ENCODE results near the gene PPFIBP2.
A peak's percentile ranks its signal among the peaks of the same experiment; 100 is the strongest.

The PPFIBP2 gene

DNA sequence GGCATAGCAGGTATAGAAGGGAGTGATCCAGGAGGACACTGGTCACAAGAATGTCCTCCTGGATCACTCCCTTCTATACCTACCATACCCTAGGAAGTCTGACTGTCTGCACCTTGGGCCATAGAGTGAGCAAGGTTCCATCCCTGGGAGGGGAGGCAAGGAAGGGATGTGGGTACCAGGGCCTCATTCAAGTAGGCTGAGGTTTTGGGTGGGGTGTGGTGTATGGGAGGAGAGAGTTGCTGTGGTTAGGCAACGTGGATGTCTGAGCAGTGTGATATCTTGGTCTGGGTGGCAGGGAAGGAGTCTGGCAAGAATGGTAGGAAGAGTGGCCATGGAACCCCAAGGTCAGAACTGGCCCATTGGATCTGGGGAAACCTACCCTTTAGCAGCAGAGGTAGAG lies 13.2 kb downstream of the PPFIBP2 start:
- Mint-ChIP-seq H3K9me3 (no peaks in the 10 kb centered on the region), H3K4me3 (peak overlapping the region; percentile 35), H3K36me3 (ENCODE audit: low read depth) (no peaks in the 10 kb centered on the region)

GRCh38 chr11:7528514-7529049 lies 14.8 kb downstream of the PPFIBP2 start:
- Mint-ChIP-seq H3K4me3 (no peak overlapping the region), H3K27me3 (ENCODE audit: low read depth) (peaks cover 17% of the 10 kb centered on the region), H3K27ac (no peak overlapping the region), H3K36me3 (ENCODE audit: low read depth) (no peaks in the 10 kb centered on the region), H3K9me3 (no peaks in the 10 kb centered on the region), H3K4me1 (ENCODE audit: low read depth) (peaks cover 43% of the 10 kb centered on the region)

More for the DNA sequence above, 13.2 kb downstream of the PPFIBP2 start:
- Mint-ChIP-seq H3K27ac (peak overlapping the region; percentile 62), H3K4me1 (ENCODE audit: low read depth) (peaks cover 41% of the 10 kb centered on the region), H3K27me3 (ENCODE audit: low read depth) (peaks cover 14% of the 10 kb centered on the region)

GRCh38 chr11:7530013-7530640 lies 16.3 kb downstream of the PPFIBP2 start:
- peaks cover 13% of the 10 kb centered on the region for H3K27me3 Mint-ChIP-seq (ENCODE audit: low read depth)
- no peaks in the 10 kb centered on the region for H3K9me3 Mint-ChIP-seq
- no peak overlapping the region for H3K4me3 Mint-ChIP-seq
- H3K27ac Mint-ChIP-seq, result no peak overlapping the region
- no peaks in the 10 kb centered on the region for H3K36me3 Mint-ChIP-seq (ENCODE audit: low read depth)
- H3K4me1 Mint-ChIP-seq (ENCODE audit: low read depth), result peaks cover 47% of the 10 kb centered on the region

DNA sequence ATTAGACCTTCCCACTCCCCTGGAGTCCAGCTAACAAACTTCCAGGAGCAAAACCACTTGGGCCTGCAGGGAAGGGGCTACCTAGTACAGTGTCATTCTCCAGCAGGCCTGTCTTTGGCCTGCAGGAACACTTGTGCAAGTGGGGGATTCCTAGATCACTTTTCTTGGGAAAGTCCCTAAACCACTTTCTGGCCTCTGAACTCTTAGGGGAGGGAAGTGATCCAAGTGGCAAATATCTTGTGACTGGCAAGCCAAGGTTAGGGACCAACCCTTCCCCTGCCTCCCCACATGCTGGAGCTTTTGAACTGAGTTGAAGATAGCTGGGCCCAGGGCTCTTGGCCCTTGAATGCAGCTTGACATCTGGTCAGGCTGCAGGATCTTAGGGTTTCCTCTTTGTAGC lies 17.2 kb downstream of the PPFIBP2 start:
- peaks cover 13% of the 10 kb centered on the region for H3K27me3 Mint-ChIP-seq (ENCODE audit: low read depth)
- H3K4me1 Mint-ChIP-seq (ENCODE audit: low read depth), result peaks cover 42% of the 10 kb centered on the region
- no peak overlapping the region for H3K27ac Mint-ChIP-seq
- H3K36me3 Mint-ChIP-seq (ENCODE audit: low read depth), result no peaks in the 10 kb centered on the region
- no peaks in the 10 kb centered on the region for H3K9me3 Mint-ChIP-seq
- no peak overlapping the region for H3K4me3 Mint-ChIP-seq

GRCh38 chr11:7532405-7533145 lies 18.8 kb downstream of the PPFIBP2 start:
- H3K4me1 Mint-ChIP-seq (ENCODE audit: low read depth), result peaks cover 40% of the 10 kb centered on the region
- H3K27me3 Mint-ChIP-seq (ENCODE audit: low read depth), result peaks cover 20% of the 10 kb centered on the region
- no peak overlapping the region for H3K4me3 Mint-ChIP-seq
- H3K27ac Mint-ChIP-seq, result no peak overlapping the region
- H3K9me3 Mint-ChIP-seq, result no peaks in the 10 kb centered on the region
- no peaks in the 10 kb centered on the region for H3K36me3 Mint-ChIP-seq (ENCODE audit: low read depth)

- no peaks in the 10 kb centered on the region for H3K36me3 Mint-ChIP-seq (ENCODE audit: low read depth)
- H3K4me3 Mint-ChIP-seq, result no peak overlapping the region
Observed at GRCh38 chr11:7533199-7534041, 19.6 kb downstream of the PPFIBP2 start.

GRCh38 chr11:7534042-7534378 lies 20.2 kb downstream of the PPFIBP2 start:
- Mint-ChIP-seq H3K36me3 (ENCODE audit: low read depth) (no peaks in the 10 kb centered on the region), H3K4me3 (no peak overlapping the region), H3K9me3 (no peaks in the 10 kb centered on the region), H3K4me1 (ENCODE audit: low read depth) (peaks cover 38% of the 10 kb centered on the region), H3K27ac (no peak overlapping the region), H3K27me3 (ENCODE audit: low read depth) (peaks cover 24% of the 10 kb centered on the region)

More at GRCh38 chr11:7533199-7534041, 19.6 kb downstream of the PPFIBP2 start:
- H3K4me1 Mint-ChIP-seq (ENCODE audit: low read depth), result peaks cover 37% of the 10 kb centered on the region
- H3K27me3 Mint-ChIP-seq (ENCODE audit: low read depth), result peaks cover 24% of the 10 kb centered on the region
- H3K27ac Mint-ChIP-seq, result no peak overlapping the region
- H3K9me3 Mint-ChIP-seq, result no peaks in the 10 kb centered on the region

- no peaks in the 10 kb centered on the region for H3K9me3 Mint-ChIP-seq
- no peak overlapping the region for H3K27ac Mint-ChIP-seq
- peaks cover 34% of the 10 kb centered on the region for H3K4me1 Mint-ChIP-seq (ENCODE audit: low read depth)
- H3K27me3 Mint-ChIP-seq (ENCODE audit: low read depth), result peaks cover 33% of the 10 kb centered on the region
- H3K36me3 Mint-ChIP-seq (ENCODE audit: low read depth), result no peaks in the 10 kb centered on the region
- no peak overlapping the region for H3K4me3 Mint-ChIP-seq
Observed at GRCh38 chr11:7536100-7536499, 22.3 kb downstream of the PPFIBP2 start.

- H3K9me3 Mint-ChIP-seq, result no peaks in the 10 kb centered on the region
- H3K36me3 Mint-ChIP-seq (ENCODE audit: low read depth), result no peaks in the 10 kb centered on the region
- peaks cover 31% of the 10 kb centered on the region for H3K4me1 Mint-ChIP-seq (ENCODE audit: low read depth)
- no peak overlapping the region for H3K4me3 Mint-ChIP-seq
- no peak overlapping the region for H3K27ac Mint-ChIP-seq
- peaks cover 40% of the 10 kb centered on the region for H3K27me3 Mint-ChIP-seq (ENCODE audit: low read depth)
Observed at GRCh38 chr11:7537265-7537664, 23.5 kb downstream of the PPFIBP2 start.

GRCh38 chr11:7538031-7538430 lies 24.2 kb downstream of the PPFIBP2 start:
- H3K9me3 Mint-ChIP-seq, result no peaks in the 10 kb centered on the region
- H3K4me3 Mint-ChIP-seq, result peak overlapping the region; percentile 13
- peaks cover 44% of the 10 kb centered on the region for H3K27me3 Mint-ChIP-seq (ENCODE audit: low read depth)
- no peak overlapping the region for H3K27ac Mint-ChIP-seq
- peaks cover 31% of the 10 kb centered on the region for H3K4me1 Mint-ChIP-seq (ENCODE audit: low read depth)
- H3K36me3 Mint-ChIP-seq (ENCODE audit: low read depth), result no peaks in the 10 kb centered on the region

DNA sequence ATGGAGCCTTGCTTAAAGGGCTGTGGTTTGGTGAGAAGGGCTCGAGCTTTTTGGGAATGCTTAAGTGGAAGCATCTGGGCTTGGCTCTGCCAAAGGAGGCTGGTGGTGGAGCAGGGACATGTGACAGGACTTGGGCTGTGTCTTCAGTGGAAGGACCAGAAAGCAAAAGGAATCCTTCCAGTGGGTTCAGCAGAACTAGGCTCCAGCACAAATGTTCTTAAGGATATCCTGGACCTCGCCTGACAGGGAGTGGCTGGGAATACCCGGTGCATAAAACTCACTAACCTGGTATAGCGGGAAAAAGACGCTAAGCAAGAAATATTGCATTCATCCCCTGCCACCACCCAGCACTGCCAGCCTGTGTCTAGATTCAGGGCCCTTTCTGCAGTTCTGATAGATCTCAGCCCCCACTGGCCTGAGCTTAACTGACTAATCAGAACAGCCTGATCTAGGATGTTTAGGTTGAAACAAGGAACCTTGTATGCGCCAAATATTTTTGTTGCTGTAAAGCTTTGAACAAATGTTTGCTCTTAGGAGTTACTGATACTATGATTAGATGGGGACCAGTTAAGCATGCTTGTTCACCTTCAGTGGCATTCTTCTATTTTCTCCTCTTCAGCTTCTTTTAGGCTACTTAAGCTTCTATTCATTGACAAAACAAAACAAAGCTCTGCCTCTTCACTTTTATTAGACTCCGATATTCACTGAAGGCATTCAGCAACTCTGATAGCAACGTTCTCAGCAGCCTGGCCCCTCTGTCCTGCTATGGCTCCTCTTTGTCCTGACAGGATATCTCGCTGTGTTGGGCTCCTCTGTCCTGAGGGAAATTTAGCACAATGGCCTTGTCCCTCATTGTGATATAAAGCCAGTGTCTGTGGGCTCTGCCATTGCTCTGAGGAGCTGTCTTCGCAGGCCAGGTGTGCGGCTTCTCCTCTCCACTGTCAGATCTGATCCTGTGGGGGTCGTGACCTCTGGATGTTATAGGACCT lies 25.0 kb downstream of the PPFIBP2 start:
- H3K27ac Mint-ChIP-seq, result no peak overlapping the region

DNA sequence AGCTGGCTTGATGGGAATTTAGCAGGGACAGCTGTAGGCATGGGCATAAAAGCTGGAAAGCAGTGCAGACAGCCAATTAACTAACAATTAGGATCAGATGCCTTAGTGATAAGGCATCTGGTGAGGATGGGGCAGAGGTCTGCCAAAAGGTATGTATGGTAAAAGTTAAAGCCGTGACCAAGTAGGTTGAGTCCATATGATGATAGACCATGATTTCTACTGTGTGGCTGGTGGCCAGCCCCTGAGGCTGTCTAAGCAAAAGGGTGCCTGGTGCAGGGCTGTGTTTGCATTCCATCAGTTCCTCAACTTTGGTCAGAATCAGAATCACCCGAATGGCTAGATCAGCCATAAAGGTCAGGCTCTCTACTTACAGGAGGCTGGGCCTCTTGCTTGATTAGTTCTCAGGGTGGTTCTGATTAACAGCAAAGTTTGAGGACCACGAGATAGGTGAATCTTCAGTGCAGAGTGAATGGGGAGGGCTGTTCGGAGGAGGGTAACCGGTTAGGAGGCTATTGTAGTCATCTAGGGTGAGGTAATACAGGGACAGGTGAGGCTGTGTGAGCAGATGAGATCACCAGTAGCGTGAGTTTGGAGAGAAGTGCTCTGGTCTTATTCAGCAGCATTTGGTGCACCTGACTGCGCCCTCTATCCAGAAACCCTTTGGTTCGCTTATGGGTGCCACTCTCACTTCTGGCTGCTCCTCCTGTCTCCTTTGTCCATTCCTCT lies 27.2 kb downstream of the PPFIBP2 start:
- no peaks in the 10 kb centered on the region for H3K36me3 Mint-ChIP-seq (ENCODE audit: low read depth)
- no peak overlapping the region for H3K4me3 Mint-ChIP-seq
- H3K4me1 Mint-ChIP-seq (ENCODE audit: low read depth), result peaks cover 17% of the 10 kb centered on the region
- no peak overlapping the region for H3K27ac Mint-ChIP-seq
- H3K27me3 Mint-ChIP-seq (ENCODE audit: low read depth), result peaks cover 33% of the 10 kb centered on the region
- no peaks in the 10 kb centered on the region for H3K9me3 Mint-ChIP-seq

More for the DNA sequence above, 25.0 kb downstream of the PPFIBP2 start:
- Mint-ChIP-seq H3K4me3 (peak overlapping the region; percentile 13), H3K9me3 (no peaks in the 10 kb centered on the region), H3K36me3 (ENCODE audit: low read depth) (no peaks in the 10 kb centered on the region), H3K27me3 (ENCODE audit: low read depth) (peaks cover 40% of the 10 kb centered on the region), H3K4me1 (ENCODE audit: low read depth) (peaks cover 27% of the 10 kb centered on the region)

DNA sequence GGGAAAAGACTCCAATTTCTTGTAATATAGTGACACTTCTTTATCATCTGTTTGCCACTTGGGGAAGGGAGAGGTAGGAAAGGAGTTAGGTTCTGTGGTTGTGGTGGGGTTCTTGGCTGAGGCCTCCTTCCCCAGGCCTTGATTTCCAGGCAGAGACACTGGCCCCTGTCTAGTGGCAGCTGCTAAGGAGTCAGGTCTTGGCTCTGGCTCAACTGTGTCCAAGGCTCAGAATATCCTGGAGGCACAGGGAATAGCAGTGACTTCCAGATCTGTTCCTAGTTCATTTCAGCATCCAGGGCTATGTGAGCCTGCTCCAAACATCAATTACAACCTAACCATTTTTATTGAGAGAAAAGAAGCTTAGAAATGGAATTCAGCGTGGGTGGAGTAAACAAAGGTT lies 29.5 kb downstream of the PPFIBP2 start:
- H3K4me1 Mint-ChIP-seq (ENCODE audit: low read depth), result peaks cover 5% of the 10 kb centered on the region
- no peaks in the 10 kb centered on the region for H3K36me3 Mint-ChIP-seq (ENCODE audit: low read depth)
- H3K4me3 Mint-ChIP-seq, result no peak overlapping the region
- H3K27ac Mint-ChIP-seq, result no peak overlapping the region
- H3K9me3 Mint-ChIP-seq, result no peaks in the 10 kb centered on the region
- H3K27me3 Mint-ChIP-seq (ENCODE audit: low read depth), result peaks cover 20% of the 10 kb centered on the region
